Bronchial epithelial cell (primary cell): Measurements from ENCODE around the gene RHEX. TPM values are rescaled to one million over a fixed set of nuclear protein-coding genes. Genes with fewer than 3 reads are reported as not detected.
A peak's percentile ranks its signal among the peaks of the same experiment; 100 is the strongest.

Experiments
- DNase-seq: peaks from one replicate; pipeline ENCODE4 v3.0.0-alpha.2; 2010; ENCODE audit warnings: low read depth
- FAIRE-seq: peaks from 2 replicates; lab custom pipeline; 2011; peaks lifted over from hg19 to GRCh38; lab: Jason Lieb, UNC
- H3K27me3 ChIP-seq: 2 replicates; pipeline ENCODE4 v1.5.1; 2011; ENCODE audit warnings: low read length; ENCODE audit not compliant: control insufficient read depth, insufficient read depth
- H3K36me3 ChIP-seq: 2 replicates; pipeline ENCODE4 v1.5.1; 2011; ENCODE audit warnings: low read length; ENCODE audit not compliant: control insufficient read depth, insufficient read depth
- H3K4me3 ChIP-seq: 2 replicates; pipeline ENCODE4 v1.5.1; 2011; ENCODE audit warnings: mild to moderate bottlenecking, low read depth, low read length, control low read depth
- CTCF ChIP-seq: IDR thresholded peaks from 2 replicates; pipeline ENCODE4 v1.5.1; 2011; ENCODE audit warnings: mild to moderate bottlenecking, moderate library complexity, low read length, control low read depth, inconsistent platforms; ENCODE audit not compliant: insufficient read depth, severe bottlenecking
- total RNA-seq: library from RNA; depleted of rRNA; stranded (reverse); fragments of >200 nt; gene quantifications from 2 replicates; pipeline ENCODE4 v1.2.1, GENCODE V29; 2014

The RHEX gene
- total RNA-seq, 1 donor from 2014 or later, result not detected

GRCh38 chr1:206100226-206100815 lies 47.3 kb downstream of the RHEX start:
- no peak for TF ChIP-seq CTCF
- Histone ChIP-seq H3K36me3 (no peaks in the 10 kb centered on the region), H3K27me3 (peaks cover 9% of the 10 kb centered on the region), H3K4me3 (no peak overlapping the region)
- DNase-seq (no peak), FAIRE-seq (no peak)

DNA sequence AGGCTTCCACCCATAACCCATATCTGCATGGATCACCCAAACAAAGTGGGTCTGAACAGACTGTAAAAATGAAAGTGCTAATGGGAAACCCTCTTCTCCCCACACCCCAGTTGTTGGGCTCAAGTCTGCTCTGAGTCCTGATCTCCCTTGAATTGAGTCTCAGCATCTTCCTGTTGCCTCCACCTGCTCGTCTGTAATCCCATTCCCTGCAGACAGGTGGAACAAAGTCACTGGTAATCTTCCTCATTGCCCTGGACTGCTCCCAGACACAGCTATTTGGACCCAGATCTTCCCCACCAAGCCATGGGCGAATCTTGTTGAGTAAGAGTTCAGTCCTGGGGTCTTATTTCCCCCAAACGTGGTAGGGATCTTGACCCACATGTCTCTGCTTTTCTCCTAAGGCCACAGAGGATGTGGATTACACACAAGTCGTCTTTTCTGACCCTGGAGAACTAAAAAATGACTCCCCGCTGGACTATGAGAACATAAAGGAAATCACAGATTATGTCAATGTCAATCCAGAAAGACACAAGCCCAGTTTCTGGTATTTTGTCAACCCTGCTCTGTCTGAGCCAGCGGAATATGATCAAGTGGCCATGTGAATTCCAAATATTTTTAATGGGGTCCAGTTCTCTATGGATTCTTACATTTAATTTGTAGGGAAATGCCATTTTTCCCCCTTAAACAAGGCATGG lies 48.5 kb downstream of the RHEX start:
- Histone ChIP-seq H3K4me3 (no peak overlapping the region), H3K36me3 (no peaks in the 10 kb centered on the region), H3K27me3 (peaks cover 9% of the 10 kb centered on the region)
- no peak for FAIRE-seq
- TF ChIP-seq CTCF, result no peak
- DNase-seq, result no peak

GRCh38 chr1:206102292-206102936 lies 49.4 kb downstream of the RHEX start:
- DNase-seq (no peak), FAIRE-seq (no peak)
- H3K4me3 ChIP-seq, result no peak overlapping the region
- TF ChIP-seq CTCF, result no peak
- peaks cover 9% of the 10 kb centered on the region for H3K27me3 ChIP-seq
- H3K36me3 ChIP-seq, result no peaks in the 10 kb centered on the region

DNA sequence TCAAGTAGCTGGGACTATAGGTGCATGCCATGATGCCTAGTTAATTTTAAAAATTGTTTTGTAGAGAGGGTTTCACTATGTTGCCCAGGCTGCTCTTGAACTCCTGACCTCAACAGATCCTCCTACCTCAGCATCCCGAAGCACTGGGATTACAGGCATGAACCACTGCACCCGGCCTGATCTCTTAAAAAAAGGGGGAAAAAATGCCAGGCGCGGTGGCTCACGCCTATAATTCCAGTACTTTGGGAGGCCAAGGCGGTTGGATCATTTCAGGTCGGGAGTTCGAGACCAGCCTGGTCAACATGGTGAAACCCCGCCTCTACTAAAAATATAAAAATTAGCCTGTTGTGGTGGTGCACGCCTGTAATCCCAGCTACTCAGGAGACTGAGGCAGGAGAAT lies 51.0 kb downstream of the RHEX start:
- Histone ChIP-seq H3K27me3 (peaks cover 8% of the 10 kb centered on the region), H3K4me3 (no peak overlapping the region), H3K36me3 (no peaks in the 10 kb centered on the region)
- no peak for TF ChIP-seq CTCF
- no peak for DNase-seq
- no peak for FAIRE-seq

GRCh38 chr1:206105464-206105995 lies 52.6 kb downstream of the RHEX start:
- Histone ChIP-seq H3K4me3 (no peak overlapping the region), H3K27me3 (peaks cover 6% of the 10 kb centered on the region), H3K36me3 (no peaks in the 10 kb centered on the region)
- DNase-seq (peak; percentile 49), FAIRE-seq (no peak)
- TF ChIP-seq CTCF, result no peak
